T-helper 9 cell (primary cell): ENCODE results near the gene C1orf35.

Experiments used
- DNase-seq: peaks from one replicate; pipeline ENCODE4 v3.0.0-alpha.2; 2020

The C1orf35 gene

DNA sequence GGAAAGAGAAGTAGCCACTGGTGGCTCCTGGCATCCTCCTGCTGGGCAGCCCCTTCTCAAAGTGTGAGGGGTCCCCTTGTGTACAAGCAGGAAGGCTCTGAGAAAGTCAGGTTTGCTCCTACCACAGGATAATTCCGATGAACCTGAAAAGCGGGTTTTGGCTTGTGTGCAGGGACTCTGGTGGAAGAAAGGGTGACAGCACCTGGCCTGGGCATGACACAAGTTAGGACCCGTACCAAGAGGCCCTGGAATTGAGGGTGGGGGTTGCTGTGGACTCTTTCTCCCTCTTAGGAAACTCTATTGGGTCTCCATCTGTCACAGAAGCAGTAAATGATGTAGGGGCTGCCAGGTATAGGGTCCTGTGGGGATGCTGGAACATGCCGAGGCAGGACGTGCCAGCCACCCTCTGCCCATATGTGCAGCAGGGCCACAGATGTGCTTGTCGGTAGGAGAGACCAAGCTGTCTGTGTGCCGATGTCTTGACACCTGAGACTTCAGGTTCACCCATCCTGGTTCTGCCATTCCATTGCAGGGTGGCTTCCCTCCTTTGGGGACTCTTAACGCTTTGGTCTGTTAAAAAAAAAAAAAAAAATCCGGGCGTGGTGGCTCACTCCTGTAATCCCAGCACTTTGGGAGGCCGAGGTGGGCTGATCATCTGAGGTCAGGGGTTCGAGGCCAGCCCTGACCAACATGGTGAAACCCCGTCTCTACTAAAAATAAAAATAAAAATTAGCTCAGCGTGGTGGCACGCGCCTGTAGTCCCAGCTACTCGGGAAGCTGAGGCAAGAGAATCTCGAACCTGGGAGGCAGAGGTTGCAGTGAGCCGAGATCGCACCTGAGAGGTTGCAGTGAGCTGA, 9.8 kb downstream of the C1orf35 start:
- DNase-seq = no peak

DNA sequence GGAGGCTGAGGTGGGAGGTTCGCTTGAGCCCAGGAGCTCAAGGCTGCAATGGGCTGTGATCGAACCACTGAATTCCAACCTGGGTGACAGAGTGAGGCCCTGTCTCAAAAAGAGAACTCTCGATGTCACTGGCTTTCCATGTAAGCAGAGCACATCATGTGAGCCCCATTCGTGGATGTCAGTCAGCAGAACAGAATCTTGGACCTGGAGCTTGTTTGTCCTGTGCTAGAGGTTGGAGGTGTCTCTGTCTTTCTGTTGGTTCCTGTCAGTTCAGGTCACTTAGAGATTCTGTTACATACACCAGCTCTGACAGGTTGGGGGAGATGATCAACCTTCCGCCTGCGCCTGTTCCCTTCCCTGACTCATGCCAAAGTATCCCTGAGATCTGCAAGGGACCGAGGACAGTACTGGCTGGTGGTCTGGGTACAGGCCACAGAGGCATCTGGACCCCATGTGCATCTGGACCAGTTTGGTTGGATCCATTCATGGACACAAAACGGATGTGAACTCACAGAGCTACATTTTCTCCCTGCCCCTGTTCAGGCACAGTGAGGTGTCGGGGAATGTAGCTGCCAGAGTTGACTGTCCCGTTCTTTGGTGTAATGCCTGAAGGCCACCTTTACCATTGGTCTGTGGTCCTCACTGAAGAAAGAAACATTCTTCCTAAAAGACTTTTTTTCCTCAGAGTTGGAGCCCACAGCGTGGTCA, 10.6 kb downstream of the C1orf35 start:
- DNase-seq = no peak

DNA sequence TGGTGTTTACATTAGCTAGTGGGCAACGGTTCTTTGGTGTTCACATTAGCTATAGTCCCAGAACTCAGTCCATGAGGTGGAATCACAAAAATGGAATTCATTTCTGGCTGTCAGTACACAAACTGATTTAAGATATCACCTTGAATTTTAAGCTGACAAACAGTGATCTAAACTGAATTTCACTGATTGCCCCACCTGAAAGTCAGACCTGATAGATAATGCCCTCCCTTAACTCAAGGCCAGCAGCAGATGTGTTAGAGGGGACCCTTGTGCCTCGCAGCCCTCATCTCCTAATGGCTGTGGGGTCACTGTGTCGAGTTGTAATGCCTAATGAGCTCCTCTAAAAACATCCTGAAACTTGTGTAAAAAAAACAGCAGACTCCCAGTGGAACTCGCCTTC, 12.0 kb downstream of the C1orf35 start:
- no peak for DNase-seq

DNA sequence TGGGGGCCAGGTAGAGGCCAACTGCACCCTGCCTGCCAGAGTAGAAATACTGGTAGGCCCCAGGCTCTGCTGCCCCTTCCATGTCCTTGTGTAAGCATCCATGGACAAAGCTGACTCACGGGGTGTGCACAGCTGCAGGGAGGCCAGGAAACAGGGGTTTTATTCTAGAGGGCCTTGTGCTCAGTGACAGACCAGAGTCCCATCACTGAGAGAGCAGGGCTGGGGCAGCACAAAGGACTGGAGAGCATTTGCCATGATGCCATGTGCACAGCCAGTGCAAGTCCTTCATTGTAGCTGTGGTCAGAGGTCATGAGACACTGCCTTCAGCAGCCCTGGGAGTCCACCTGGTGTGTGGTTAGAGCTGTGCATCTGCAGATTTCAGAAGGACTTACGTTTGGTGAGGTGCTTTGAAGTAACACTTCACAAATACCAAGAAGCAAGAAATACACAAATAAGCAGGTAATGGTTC, 12.5 kb downstream of the C1orf35 start:
- DNase-seq = no peak

DNA sequence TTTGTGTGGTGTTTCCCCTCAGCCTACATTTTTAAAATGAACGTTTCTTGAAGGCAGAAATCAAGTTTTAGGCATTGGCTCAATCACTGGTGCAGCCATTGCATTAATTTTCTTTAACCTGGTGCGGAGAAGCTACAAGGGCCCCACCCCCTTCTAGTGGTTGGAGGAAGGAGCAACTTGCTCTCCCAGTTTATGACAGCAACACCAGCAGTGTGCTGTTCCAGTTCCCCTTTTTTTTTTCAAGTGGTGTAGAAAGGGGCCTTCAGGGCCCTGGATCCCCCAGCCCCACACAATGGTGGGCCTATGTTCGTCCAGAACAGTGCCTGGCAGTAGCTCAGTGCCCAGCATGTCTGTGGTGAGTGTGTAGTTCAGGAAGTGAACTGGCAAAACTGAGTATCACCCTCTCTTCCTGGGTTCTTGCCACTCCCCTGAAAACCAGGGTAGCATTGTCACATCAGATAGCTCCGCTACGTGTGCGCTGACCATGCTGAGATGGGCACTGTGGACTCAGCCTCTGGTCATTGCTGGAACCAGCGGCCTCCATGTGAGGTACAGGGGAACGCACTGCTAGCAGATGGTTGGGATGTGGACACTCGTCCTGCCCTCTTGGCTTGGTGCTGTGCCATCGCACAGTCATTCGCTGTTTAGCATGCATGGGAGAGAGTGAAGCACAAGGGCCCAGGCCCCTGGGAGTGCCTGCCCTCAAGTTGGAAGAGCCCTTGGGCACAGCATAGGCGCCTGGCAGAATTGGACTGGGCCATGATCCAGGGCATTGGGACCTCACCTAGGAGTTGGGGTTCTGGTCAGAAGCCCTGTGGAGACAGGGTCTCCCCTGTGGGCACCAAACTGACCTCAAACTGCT, 13.4 kb downstream of the C1orf35 start:
- DNase-seq = no peak

DNA sequence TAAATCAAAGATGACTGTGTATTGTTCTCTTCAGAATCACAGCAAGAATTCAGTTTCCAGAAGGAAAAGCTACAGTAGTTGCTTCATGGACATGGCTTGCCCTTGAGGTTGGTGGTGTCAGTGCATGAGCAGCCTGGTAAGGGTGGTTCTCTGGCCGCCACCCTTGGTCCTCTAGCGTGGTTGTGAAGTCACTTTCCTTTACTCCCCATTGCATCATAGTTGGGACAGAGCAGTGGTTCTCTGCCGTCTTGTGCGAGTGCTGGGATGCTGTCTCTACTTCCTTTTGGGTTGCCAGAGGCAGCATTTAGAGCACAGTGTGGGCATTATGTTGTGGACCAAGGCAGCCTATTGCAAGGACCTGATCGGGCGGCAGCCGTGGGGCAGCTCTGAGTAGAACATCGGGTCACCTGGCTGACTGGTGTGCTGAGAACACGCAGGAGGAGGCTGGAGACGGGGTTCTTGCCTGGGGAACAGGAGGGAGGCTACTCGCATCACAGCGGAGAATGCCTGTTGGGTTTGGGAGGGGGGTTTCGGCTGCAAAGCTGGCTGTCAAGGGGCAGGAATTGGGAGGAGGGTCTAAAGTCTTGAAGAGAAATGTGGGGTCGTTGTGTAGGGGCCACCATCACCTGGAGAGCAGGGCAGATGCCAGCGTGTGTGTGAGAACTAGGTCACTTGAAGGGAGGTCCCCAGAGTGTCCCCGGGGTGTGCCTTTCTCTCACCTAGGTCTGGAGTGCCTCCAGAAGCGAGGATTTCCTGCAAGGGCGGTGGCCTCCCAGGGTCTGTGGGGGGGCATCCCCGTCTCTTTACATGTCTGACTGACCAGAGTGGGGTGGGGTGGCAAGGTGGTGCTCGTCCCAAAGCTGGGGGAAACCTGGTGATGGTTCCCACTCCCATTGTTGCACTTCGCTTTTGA, 14.3 kb downstream of the C1orf35 start:
- no peak for DNase-seq

DNA sequence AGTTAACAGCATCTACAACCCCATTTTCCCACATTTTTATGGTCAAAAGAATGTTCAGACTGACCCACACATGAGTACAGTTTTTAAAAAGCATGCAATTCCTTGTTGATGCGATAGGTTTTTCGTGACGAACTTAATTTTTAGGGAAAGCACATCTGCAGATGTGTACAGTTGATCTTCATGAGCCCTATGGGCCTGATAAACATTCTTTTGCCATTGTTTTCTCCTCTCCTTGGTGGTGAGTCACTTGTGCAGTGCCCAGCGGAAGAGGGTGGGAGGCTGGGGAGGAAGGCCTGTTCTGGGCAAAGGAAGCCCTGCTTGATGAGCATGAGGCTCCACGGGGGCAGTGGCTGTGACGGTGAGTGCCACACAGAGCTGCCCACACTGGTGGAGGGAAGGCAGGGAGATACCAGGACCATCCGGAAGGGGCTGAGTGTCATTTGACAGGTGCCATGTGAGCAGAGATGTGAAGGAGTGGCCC, 15.3 kb downstream of the C1orf35 start:
- DNase-seq = no peak

DNA sequence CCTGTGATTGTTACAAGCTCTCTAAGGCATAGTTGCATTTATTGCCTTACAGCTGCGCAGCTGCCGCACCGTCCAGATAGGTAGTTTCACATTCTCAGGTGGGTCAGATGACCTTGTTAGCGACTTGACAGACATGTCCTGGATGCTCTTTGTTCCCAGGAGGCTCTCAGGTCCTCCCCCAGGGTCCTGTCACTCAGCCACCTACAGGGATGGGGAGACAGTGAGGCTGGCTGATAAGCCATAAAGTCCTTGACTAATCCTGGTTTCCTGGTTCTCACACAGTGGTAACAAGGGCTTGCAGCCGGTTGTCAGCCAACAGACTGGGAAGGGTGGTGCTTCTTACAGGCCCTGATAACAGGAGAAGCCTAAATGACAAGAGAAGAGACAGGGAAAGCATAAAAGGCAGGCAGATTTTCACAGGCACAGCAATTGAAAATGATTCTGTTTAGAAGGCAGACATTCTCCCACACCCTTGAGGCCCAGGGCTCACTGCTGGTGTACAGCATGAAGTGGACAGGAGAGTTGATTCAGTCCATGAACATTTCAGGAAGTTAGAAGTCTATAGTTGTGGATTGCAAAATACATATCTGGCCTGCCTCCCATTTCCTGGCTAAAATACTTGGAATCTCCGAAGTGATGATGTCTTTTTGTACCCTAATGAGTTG, 17.7 kb downstream of the C1orf35 start:
- no peak for DNase-seq

DNA sequence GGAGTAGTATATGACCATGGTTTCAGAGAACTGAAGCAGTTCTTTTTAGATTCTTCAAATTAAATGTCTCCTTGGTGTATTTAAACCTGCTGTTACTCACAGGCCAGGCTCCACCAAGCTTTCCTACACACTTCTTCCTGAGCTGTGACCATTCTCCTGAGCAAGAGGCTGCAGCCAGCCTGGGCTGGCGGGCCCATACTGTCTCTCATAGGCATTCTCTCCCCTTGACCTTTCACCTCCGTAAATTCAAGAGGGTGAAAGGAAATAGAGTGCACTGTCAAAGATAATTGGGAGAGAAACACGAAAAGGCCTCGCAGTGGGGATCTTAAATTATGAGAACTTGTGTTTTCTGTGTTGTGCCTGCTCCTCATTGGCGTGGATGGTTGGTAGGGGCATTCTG, 18.3 kb downstream of the C1orf35 start:
- no peak for DNase-seq

DNA sequence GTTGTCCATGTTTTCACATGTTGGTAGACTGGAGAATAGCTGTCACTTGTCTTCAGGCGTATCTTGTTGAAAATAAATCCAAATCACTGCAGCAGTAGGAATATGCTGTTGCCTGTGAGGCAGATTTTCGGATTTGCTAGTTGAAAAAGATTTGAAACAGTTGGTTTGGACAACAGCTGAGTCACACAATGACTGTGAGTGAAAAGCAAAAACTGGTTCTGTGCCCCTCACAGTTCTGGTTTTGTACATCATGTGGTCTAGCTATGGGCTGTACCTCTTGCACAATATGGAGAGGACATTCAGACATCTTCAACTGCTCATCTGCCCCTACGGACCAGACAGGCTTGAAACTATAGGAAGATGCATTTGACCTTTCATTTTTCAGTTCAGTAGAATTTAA, 18.8 kb downstream of the C1orf35 start:
- no peak for DNase-seq

DNA sequence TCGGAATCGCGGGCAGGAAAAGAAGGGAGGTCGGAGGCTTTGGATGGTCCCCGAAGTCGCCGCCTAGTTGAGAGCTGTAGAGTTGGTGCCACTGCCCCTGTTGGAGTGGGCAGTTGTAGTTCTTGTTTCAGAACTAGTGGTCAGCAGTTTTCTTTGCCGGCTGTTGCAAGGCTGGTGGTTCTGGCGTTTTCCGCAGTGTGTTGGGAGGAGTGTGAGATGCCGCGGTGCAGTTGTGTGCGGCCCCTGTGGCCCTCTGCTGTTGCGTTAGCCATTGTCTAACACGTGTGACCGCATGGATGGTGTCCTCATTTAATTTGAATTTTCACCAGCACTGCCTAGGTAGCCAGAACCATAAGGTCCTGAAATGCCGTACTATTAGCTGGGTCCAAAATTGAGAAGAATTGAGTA, 19.2 kb downstream of the C1orf35 start:
- DNase-seq = no peak

DNA sequence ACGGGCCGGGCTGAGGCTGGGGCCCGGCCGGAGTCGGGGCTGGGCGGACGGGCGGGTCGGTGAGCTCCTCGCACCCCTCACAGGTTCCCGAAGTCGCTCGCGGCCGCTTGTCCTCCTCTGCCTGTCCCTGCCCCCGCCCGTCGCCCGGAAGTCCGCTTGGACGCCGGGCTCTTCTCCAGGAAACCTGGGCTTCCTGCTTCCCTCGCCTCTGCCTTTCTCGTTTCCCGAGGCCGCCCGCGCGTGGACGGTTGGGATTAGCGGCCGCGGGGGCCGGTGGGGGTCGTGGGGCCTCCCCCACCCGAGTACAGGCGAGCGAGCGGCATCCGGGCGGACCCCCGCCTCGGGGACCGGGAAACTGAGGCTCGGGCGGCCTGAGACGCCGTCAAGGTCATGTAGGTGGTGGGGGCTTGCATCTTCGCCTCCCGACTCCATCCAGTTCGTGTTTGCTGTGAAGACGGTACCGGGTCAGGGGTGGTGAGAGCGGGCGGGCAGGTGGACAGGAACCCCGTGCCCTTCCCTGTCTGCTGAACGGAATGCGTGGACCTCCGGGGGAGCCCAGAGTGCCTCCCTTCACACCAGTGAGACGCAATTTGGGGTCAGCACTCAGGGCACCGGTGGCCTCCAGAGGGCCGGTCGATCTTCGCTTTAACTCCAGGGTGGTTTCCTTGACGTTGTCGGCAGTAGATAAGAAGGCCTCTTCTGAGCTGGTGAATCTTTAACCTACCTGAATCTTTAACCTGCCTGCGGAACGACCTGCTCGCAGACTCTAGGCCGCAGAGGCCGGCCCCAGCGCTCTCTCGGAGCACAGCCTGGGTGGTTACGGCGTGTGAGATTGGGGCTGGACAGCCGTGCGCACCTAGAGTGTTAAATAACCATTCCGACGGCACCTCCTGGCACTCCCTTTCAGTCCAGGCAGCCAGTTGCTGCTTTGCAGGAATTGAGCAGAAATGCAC, 19.9 kb downstream of the C1orf35 start:
- peak; percentile 36 for DNase-seq

DNA sequence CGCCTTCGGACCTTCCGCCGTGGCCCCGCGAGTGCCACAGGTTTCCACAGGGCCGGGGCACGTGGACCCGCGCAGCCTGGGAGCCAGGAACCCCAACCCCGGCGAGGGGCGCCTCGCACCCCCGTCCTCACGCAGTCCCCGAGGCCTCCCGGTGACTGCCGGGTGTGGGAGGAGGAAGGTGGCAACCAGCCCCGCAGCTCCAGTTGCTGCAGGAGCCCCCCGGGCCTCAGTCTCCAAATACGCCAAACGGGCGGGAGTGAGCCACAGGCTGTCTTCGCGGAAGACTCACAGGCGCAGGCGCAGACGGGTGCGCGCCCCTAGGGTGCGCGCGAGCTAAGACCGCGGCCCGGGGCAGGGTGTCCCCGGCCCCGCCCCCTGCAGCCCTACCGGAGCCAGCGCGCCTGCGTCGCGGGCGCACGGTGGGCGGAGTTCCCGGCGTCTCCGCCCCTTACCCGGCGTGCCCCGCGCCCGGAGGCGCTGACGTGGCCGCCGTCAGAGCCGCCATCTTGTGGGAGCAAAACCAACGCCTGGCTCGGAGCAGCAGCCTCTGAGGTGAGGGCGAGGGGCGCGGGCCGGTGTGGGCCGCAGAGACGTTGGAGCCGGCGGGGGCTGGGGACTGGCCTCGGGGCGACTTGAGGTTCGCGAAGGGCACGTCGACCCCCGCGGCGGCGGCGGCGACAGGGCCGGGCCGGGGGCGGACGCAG, 20.8 kb downstream of the C1orf35 start, which contains the start of gene ARF1:
TSS of gene ARF1 (plus strand) at position 495 of the 704 bp plus-strand sequence. CDS start 14,407 bp downstream, outside the sequence.
- DNase-seq = peak; percentile 90

DNA sequence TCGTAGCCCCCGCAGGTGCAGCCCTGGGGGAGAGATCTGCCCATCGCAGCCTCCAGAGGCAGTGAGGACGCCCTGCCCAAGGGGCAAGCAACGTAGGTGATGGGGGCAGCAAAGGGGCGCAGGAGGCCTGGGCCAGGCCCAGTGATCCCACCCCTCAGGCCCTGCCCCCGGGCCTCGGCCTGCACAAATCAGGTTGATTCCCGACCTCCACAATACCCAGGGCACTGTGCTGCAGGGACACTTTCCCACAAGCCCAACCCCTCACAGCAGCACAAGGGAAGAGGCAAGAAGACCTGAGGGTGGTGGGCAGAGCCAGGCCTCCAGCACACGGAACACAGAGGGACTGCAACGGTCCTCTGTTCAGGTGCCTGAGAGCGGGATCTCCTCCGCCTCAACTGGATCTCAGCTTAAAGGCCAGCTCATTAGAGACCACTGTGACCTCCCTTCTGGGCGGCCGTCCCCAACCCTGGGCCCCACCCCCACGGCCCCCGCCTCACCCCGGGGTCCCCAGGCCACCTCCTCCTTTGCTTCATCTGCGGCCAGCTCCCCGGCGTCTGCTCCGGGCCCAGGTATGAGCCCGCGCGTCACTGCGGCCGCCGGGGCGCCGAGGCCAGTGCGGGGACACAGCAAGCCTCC, 21.4 kb downstream of the C1orf35 start:
- DNase-seq = no peak

DNA sequence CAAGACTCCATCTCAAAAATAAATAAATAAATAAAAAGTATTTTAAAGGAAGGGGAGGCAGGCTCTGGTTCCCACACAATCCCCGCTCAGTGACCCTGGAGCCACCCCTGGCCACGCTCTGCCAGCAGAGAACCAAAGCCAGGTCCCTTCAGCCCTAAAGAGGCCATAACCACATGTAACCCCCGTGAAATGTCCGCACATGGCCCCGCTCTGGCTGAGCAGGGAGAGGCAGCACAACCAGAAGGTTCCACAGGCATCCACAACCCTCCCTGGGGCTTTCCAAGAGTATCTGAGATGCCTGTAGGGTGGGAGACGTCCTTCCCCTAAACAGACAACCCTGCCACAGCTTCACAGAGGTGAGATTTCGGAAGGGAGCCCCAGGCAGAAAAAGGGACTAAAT, 22.0 kb downstream of the C1orf35 start:
- no peak for DNase-seq

DNA sequence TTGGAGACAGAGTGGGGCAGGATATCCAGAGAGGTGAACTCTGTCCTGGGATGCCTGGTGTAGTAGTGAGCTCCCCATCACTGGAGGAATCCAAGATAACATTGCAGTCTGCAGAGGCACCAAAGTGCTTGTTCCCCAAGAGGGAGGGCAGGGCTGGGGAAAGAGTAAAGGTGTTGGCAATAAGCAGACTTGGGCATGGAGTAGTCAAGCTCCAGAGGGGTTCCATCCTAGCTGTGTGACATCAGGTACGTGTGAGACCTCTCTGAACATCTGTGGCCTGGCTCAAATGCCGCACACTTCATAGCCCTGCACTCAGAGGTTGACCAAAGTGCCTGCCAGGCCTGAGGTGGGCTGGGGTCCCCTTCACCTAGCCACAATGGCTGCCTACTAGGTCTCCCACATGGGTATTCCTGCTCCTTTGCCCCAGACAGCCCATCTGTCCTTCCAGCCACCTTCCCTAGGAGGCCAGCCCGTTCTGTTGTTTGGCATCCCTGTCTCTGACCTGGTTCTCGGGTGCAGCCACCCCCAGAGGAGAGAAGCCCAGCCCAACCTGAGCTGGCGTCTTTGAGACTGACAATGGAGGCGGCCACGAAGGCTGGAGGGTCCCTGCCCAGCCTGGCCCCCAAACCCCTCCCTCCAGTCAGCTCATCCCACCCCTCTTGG, 23.4 kb downstream of the C1orf35 start:
- no peak for DNase-seq

DNA sequence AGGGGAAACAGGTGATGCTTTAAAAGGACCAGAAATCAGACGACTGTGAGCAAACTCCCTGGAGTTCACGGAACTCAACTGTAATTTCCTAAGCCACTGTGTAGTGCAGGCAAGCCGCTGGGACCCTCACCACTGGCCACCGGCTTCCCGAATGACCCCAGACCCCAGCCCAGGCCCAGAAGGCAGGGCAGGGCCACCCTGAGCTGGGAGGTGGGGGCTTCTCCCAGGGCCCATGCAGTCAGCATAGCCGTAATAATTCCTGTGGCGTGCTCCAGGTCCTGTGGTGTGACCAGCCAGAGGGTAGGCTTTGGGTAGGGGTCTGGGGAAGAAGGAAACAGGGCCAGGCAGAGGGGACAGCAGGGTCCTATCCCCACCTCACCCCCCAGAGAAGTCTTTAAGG, 24.1 kb downstream of the C1orf35 start:
- no peak for DNase-seq
